DMS114 treated with DMSO at 0.1 percent for 48 hours (cell line): ENCODE results near the gene ELP1.

Experiments
- DNase-seq: peaks from one replicate; lab custom pipeline; 2025; ENCODE audit not compliant: unreplicated experiment; lab: John Stamatoyannopoulos, UW

Gene ELP1

DNA sequence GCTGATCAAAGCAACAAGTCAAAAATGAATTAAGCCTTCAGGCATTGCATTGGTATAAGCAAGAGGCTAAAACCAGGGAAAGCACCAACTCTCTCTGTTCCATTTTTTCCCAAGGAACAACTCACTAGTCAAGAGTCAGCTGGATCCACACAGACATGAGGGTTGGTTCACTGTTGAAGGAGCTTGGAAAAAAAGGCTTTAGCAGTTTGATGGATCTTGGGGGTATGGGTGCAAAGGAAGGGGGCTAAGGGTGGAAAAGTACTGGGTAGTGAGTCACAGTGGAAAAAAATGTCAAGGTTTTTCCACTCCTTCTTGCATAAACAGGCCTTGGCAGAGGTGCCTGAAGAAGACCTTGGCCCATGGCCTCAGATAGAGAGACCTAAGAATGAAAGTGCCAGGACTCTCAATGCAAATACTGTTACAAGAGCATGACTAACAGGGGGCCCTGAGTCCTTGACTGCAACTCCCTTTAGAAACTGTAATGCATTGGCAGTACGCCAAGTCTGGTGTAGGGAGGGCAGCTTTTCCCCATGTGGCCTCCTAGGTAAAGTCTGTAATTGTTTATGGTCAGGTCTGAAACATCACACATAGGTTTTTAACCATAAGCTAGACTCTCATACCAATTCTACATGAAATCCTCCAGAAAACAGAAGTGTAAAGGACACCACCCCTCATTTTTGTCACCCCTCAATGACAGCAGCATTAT is 48.1 kb downstream of the ELP1 start:
- DNase-seq = no peak

DNA sequence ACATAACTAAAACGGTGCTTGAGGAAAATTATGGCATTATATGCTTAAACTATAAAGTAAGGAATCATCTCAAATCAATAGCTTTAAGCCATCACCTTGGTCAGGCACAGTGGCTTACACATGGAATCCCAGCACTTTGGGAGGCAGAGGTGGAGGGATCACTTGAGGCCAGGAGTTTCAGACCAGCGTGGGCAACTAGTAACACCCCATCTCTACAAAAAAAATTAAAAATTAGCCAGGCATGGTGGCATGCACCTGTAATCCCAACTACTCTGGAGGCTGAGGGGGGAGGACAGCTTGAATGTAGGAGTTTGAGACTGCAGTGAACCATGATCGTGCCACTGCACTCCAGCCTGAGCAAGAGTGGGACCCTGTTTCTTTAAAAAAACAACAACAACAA is 49.2 kb downstream of the ELP1 start:
- no peak for DNase-seq

DNA sequence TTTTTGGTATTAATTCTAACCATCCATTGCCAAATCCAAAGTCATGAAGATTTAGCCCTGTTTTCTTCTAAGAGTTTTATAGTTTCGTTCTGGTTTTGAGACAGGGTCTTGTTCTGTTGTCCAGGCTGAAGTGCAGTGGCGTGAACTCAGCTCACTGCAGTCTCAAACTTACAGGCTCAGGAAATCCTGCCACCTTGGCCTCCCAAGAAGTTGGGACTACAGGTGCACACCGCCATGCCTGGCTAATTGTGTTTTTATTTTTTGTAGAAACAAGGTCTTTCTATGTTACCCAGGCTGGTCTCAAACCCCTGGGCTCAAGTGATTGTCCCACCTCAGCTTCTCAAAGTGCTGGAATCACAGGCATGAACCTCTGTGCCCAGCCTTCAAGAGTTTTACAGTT is 50.8 kb downstream of the ELP1 start:
- DNase-seq = no peak

DNA sequence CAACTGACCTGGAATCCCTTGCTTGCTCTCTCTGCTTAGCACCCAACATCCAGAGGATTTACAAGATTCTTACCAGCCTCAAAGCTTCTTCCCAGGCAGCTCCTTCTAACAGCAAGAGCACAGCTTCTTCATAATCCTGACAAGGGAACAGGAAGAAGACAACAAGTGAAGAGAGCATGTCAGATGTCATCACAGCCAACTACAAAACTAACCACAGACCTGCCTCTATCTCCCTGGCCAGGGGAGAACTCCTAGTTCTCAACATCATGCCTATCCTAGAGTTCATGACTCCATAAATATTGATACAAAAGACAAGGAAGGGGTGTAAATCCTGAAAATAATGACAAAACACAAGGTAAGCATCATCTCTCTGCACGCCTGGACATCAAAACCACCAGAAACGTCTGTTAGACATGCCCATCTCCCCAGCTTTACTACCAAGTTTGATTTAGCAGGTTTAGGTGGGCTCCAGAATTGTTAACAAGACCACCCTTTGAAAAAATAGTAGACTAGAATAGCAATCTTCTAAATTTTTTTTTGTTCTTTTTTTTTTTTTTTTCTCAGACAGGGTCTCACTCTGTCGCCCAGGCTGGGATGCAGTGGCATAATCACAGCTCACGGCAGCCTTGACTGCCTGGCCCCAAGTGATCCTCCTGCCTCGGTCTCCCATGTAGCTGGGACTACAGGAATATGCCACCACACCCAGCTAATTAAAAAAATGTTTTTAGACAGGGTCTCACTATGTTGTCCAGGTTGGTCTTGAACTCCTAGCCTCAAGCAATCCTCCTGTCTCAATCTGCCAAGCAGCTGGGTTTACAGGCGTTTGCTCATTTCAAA is 51.7 kb downstream of the ELP1 start:
- no peak for DNase-seq

DNA sequence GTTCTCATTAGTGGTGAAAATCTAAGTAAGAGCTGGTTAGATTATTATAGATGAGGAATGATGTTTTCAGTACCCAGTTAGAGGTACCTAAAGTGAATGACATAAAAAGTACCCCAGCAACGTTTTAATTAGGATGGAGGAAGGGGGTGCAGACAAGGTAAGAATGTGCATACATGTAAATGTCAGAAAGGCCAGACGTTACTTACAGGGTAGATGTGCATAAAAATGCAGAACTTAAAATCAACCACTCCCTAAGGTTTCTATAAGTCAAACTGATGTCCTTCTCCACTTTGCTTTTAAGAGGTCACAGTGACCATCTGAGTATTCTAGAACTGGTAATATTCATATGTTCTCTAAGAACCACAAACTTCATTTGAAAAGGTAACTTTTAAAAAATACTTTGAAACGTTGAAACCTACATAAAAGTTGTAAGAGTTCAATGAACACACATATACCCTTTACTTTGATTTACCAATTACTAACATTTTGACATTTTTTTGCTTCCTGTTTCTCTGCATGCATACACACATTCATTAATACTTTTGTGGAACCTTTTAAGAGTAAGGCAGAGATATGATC is 53.1 kb downstream of the ELP1 start:
- DNase-seq = no peak

DNA sequence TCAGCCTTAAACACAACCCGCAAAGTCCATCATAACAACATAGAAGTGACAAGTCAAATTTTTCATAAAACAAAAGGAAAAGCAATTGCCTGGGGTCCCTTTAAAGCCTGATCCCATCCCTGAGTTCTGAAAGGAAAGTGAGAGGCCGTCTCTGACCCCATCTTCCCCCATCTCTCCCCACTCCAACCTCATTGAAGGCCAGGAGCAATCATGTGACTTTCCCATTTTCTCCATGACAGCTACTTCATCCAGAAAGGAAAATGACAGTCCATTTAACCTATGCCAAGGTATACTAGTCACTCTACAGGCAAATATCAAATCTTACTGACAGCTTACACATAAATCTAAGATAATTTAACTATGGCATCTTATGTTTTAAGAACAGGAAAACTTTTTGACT is 56.4 kb downstream of the ELP1 start:
- no peak for DNase-seq

DNA sequence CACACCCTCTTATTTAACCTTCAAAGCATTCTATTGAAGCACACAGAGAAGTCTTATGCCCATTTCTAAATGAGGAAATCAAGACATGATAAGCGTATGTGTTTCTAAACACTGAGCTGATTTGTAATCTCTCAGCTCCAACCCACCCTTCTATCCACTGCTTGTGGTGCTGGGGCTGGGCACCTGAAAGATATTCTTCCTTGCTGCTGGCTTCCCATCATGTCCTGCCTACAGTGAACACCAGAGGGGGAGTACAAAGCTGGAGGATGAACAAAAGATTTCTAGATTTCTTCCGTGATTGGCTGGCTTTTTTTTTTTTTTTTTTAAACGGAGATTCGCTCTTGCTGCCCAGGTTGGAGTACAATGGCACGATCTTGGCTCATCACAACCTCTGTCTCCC is 57.5 kb downstream of the ELP1 start:
- DNase-seq = no peak

DNA sequence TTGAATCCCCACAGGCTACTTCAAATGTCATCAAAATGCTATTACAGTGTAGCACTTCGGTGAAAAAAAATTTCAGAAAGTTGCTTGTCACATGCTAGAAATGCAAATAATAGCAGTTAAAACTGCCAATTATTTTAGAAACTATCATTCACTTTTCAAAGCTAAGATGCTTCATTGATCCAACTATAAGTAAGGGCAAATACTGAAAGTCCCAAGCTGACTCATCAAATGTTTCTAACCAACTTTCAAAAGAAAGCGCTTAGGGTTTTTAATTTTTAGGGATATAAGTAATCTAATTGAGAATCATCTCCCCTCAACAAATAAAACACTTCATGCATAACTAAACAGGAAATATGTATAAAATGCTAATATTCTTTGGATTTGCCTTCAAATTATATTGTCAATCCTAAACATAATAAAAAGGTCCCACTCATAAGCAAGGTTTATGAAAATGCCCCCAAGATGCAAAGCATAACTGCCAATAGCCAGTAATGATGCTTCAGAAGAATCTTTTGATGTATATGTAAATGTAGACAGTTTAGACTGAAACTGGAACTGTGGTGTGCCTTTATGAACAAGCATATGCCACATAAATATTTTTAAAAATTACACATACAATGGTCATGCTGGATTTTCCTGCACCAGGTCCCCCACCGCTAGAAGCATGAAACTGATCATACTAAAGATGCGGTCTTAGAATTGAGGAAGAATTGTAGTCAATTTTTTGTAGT is 59.7 kb downstream of the ELP1 start:
- DNase-seq = no peak

DNA sequence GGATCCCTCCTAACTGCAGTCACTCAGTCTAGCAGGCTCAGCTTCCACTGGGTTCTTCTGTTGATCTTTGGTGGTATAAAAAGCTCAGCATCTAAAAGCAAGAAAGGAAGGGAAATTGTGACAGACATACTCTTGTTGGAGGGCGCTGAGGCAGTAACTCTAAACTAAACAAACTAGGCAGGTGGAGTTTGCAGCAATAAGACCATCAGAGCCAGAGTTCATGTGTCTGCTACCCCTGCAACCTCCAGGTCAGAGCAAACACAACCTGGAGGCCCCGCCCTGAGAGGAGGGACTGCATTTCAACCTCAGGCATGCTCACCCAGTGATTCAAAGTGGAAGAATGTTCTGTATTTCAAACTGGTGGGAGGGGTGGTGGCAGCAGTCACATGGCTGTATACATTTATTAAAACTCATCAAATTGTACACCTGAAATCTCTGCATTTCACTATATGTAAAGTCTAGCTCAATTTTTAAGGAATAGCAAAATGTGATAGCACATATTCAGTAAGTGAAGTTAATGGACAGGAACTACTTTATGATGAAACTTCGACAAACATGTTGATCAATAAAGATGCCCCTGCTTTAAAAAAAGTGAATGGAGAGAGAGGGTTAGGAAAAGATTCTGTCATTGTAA is 64.7 kb downstream of the ELP1 start:
- DNase-seq = no peak

DNA sequence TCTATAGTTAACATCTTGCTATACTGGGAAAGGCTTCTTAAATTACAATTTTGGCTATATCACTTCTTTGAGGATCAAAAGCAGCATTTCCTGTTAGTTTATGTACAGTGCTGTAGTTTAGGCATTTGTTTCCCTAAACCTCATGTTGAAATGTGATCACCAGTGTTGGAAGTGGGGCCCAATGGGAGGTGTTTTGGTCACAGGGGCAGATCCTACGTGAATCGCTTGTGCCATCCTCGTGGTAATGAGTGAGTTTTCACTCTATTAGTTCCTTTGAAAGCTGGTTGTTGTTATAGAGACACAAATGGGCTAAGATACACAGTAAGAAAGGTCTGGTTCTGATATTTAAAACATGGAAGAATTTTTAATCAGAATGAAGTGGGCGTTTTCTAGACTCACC is 66.1 kb downstream of the ELP1 start:
- no peak for DNase-seq

DNA sequence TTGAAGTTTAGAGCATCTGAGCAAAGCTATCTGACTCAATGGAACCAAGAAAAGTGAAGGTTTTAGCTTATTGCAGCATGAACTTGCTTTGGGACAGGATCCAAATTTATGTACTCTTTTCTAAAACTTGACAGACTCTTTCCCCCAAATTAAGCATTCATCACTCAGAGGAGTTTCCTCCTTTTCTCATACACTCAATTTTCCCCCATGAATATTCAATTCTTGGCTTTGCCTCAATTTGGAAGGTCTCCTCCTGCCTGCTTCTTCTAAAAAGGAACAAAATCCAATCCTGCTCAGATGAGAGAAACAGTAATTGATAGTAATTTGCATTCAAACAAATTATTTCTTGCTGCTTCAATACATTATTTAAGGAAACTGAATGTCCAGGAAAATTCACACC is 66.8 kb downstream of the ELP1 start:
- DNase-seq = no peak

DNA sequence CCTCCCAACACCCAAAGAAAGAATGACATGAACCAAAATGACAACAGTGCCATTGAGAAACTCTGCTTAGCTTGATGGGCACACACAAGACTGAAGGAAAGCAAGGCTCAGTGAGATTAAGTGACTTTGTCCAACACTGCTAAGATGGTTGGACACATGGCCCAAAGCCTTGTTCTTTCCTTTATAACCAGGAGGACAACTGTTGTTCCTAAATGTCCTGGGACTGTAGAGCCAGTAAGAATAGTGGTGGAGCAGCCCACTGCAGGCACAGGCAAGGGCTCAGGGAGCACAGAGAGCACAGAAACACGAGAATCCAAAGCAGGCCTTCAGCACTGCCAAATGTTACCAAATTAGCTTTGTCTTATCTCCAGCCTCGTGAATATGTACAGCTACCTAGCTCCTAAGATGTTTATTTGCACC is 67.9 kb downstream of the ELP1 start:
- no peak for DNase-seq

DNA sequence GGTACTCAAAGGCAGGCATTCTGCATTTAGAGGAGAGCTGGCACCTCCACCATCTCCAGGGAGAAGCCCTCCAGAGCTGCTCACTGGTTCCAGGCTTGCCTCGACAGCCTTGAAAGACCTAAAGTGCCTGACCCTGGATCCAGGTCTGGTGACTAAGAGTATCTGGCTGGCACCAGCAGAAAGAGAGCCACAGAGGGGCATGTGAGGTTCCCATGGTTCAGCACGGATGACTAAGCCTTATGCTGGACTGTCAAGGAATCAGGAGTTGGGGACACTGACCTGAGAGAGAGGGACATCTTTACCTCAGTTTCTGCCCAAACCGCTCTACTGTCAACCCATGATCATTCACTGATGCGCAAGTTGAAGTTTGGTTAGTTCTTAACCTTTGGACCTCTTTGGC is 68.9 kb downstream of the ELP1 start:
- no peak for DNase-seq

DNA sequence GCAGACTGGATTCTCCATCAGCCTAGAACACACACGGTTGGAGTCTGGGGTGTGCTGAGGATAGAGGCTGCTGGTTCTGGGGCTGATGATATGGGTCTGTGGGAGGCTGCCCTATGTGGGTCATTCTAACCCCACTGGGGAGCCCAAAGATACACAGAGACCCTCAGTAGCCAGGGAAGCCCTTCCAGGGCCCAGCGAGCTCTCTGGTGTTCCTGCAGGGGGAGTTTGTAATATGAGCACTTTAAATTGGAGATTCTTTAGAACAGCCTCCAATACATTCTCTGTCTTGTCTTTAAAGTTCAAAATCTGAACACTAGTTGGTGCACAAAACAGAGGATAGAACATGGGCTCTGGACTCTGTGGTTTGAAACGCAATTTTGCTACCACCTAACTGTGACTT is 69.5 kb downstream of the ELP1 start:
- DNase-seq = no peak

DNA sequence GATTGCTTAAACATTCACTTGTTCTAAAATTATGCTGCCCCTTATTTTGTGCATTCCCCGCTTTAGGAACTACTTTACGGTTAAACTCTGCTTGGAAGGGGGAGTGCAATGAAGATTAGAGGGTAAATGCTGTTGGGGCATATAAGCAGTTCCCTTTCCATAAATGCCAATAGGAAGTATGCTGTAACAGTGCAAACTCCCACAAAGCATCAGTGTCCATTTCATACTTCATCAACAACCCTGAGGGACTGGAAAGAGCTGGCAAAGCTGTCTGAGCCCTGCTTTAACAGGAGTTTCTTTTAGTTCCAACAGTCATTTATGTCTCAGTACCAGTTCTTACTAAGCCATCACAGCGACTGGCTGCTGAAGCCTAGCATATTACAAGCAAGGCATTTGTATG is 70.0 kb downstream of the ELP1 start:
- no peak for DNase-seq

DNA sequence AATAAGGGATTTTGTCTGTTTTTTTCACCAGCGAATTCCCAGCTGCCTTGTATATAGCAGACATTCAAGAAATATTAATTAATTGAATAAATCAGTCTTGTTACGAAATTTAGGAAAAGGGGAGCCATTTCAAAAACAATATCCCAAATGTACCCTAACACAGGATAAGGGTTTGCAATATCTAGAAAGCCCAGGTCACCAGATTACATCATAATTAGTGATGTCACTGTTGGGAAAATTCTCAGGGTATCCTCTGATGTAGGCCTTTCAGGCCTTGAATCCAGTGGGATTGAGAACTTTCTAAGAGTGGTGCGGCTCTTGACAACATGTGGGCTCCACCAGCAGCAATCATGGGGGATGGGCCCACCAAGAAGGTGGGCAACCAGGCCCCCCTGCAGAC is 71.9 kb downstream of the ELP1 start, which contains the start of gene ACTL7A:
ACTL7A (plus strand) TSS at position 270 of the 400 bp plus-strand sequence; CDS start at position 327, 57 bp downstream.
- DNase-seq = no peak

DNA sequence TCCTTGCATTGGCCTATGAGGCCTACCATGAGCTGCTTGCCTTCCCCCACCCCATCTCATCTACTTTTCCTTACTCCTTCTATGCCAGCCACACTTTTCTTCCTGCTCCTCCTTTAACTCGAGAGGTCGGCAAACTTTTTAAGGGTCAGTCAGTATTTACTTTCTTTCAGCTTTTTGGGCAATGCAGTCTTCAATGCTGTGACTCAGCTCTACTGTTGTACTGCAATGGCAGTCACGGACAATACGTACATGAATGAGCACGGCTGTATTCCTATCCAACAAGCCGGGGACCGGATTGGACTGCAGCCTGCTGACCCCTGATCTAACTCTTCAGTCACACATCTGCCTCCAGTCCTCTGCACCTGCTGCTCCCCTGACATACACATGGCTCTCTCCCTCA is 72.5 kb downstream of the ELP1 start:
- DNase-seq = no peak

DNA sequence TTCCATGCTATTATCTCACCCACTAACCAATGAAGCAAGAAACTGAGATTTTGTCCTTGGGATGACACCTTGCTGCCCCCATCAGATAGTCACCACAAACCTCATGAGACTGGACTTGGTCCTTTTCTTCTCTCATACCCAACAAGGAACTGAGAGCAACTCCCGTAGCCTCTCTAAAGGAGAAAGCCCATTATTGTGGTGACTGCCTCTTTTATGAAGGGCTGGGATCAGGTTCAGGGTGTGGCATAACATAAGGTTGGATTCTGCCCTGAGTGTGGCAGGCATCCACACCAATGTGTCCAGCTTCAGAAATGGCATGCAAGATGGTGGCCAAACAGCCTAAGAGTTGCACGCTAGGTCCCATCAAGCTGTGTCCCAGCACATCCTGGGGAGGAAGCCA is 73.2 kb downstream of the ELP1 start:
- no peak for DNase-seq

DNA sequence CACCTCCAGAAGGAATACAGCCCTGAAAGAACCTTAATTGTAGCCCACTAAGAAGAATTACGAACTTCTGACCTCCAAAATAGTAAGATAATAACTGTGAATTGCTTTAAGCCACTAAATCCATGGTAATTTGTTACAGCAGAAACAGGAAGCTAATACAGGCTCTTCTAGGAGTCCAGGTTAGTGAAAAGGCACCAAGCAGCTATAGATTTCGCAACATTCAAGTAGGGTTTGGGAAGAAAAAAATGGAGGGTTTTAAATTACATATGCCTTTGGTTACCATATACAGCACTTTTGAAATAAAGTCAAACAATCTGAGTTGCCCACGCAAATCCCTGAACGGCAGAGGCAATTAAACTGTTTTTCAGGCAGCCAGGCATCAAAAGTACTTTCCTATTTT is 73.6 kb downstream of the ELP1 start:
- no peak for DNase-seq

DNA sequence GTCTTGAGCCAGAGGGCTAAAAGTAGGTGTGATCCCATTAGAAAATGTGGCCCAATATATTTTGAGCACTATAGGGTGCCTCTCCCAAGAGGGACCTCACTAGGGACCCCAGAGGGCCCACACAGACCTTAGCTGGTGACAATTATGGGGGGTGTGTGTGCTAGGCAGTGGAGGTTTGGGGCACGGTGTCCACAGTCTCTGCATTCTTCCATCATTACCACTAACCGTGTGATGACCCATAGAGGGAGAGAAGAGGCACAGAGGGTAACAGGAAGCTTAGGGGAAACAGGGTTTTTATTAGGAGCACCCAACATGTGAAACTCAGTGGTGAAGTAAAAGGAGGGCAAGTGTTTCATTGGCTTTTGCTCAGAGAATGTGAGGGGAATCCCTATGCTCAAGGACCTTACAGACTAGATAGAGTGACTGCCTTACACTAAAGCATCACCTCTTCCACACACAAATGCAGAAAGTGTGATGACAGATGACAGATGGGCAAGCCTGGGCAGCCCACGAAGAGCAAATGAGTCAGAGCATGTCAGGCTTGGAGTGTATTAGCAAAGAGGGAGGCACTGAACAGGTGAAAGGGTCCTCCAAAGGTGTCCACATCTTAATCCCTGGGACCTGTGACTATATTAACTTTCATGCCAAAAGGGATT is 74.3 kb downstream of the ELP1 start:
- no peak for DNase-seq

DNA sequence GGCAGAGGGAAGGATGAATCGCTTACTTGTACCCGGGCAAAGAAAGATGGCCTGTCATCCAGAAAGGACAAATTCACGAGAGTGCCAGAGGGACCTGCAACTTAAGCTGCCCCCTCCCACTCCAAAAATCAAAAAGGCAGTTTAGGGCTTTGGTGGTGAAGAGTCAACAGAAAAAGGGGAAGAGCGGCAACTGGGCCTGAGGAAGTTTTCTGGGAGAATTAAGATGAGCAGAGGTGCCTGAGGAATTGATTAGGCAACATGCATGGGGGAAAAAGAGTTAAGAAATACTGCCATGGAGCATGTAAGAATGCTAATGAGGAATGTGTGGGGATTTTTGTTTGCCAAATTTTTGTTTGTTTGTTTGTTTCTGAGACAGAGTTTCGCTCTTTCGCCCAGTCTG is 76.4 kb downstream of the ELP1 start:
- DNase-seq = no peak
